WTC11 (cell line): ENCODE data around the gene KCNN1. TPM values are rescaled to one million over a fixed set of nuclear protein-coding genes. Genes with fewer than 3 reads are reported as not detected.

ENCODE experiments used
- ATAC-seq: fragments of 200-7000 bp; cut with Tn5 transposase; 2 replicates; pipeline ENCODE4 v1.10.0; 2021; ENCODE audit warnings: mild to moderate bottlenecking, moderate library complexity
- CTCF ChIA-PET: fragments of 300-600 bp; sonication (Branson Sonifier 250); formaldehyde crosslinking; loops from one replicate; lab custom pipeline; 2021; ENCODE audit warnings: antibody characterized with exemption; lab: Charles Lee
- POLR2A ChIA-PET: fragments of 350-600 bp; sonication (Branson Sonifier 250); formaldehyde crosslinking; loops from one replicate; lab custom pipeline; 2021; ENCODE audit warnings: antibody characterized with exemption; lab: Charles Lee
- DNase-seq: peaks from one replicate; pipeline ENCODE4 v3.0.0; 2021; ENCODE audit warnings: low spot score
- H3K27ac Mint-ChIP-seq: 2 replicates; pipeline ENCODE4 v1.8.0; 2021; ENCODE audit warnings: mixed read lengths
- H3K27me3 Mint-ChIP-seq: 2 replicates; pipeline ENCODE4 v1.8.0; 2021; ENCODE audit warnings: low read depth, mild to moderate bottlenecking, moderate library complexity, mixed read lengths
- H3K36me3 Mint-ChIP-seq: 2 replicates; pipeline ENCODE4 v1.8.0; 2021; ENCODE audit warnings: mixed read lengths
- H3K4me1 Mint-ChIP-seq: 2 replicates; pipeline ENCODE4 v1.8.0; 2022; ENCODE audit warnings: mixed read lengths
- H3K4me3 Mint-ChIP-seq: 2 replicates; pipeline ENCODE4 v1.8.0; 2021; ENCODE audit warnings: mild to moderate bottlenecking, moderate library complexity, mixed read lengths
- H3K9me3 Mint-ChIP-seq: 2 replicates; pipeline ENCODE4 v1.8.0; 2021; ENCODE audit warnings: mixed read lengths
- ATF1 ChIP-seq: sonication (generic); formaldehyde crosslinking; IDR thresholded peaks from 2 replicates; pipeline ENCODE4 v1.8.1; 2023; ENCODE audit warnings: mild to moderate bottlenecking, moderate library complexity, missing genetic modification reagents
- ELF4 ChIP-seq: sonication (generic); formaldehyde crosslinking; IDR thresholded peaks from 2 replicates; pipeline ENCODE4 v1.8.1; 2022; ENCODE audit warnings: low read depth, mild to moderate bottlenecking, moderate library complexity, missing genetic modification reagents
- FOXJ3 ChIP-seq: sonication (generic); formaldehyde crosslinking; IDR thresholded peaks from 2 replicates; pipeline ENCODE4 v1.9.0; 2021; ENCODE audit warnings: missing genetic modification reagents, mild to moderate bottlenecking, borderline replicate concordance
- FOXP1 ChIP-seq: sonication (generic); formaldehyde crosslinking; IDR thresholded peaks from 2 replicates; pipeline ENCODE4 v1.8.0; 2022; ENCODE audit warnings: missing genetic modification reagents, mild to moderate bottlenecking, moderate library complexity, borderline replicate concordance
- HMGA2 ChIP-seq: fragments of 250-450 bp; sonication (Bioruptor Pico); IDR thresholded peaks from 2 replicates; pipeline ENCODE4 v1.4.0; 2021; ENCODE audit warnings: mild to moderate bottlenecking, moderate library complexity
- KAT7 ChIP-seq: sonication (generic); formaldehyde crosslinking; IDR thresholded peaks from 2 replicates; pipeline ENCODE4 v1.8.1; 2023; ENCODE audit warnings: missing genetic modification reagents, mild to moderate bottlenecking, borderline replicate concordance
- NR1H2 ChIP-seq: sonication (generic); formaldehyde crosslinking; IDR thresholded peaks from 2 replicates; pipeline ENCODE4 v1.9.0; 2021; ENCODE audit warnings: mild to moderate bottlenecking, moderate library complexity, missing genetic modification reagents
- NR2C2 ChIP-seq: sonication (generic); formaldehyde crosslinking; IDR thresholded peaks from 2 replicates; pipeline ENCODE4 v1.8.0; 2022; ENCODE audit warnings: mild to moderate bottlenecking, missing genetic modification reagents
- RORB ChIP-seq: fragments of 250-450 bp; sonication (Bioruptor Pico); IDR thresholded peaks from 2 replicates; pipeline ENCODE4 v1.9.0; 2021; ENCODE audit warnings: mild to moderate bottlenecking
- SMAD3 ChIP-seq: sonication (generic); formaldehyde crosslinking; IDR thresholded peaks from 2 replicates; pipeline ENCODE4 v1.8.0; 2022; ENCODE audit warnings: missing genetic modification reagents, mild to moderate bottlenecking, borderline replicate concordance
- SP1 ChIP-seq: sonication (generic); formaldehyde crosslinking; conservative IDR thresholded peaks from 2 replicates; pipeline ENCODE4 v1.8.1; 2022; ENCODE audit warnings: missing genetic modification reagents
- ZNF317 ChIP-seq: sonication (generic); formaldehyde crosslinking; IDR thresholded peaks from 2 replicates; pipeline ENCODE4 v1.8.1; 2023; ENCODE audit warnings: low read depth, mild to moderate bottlenecking, moderate library complexity, missing genetic modification reagents, borderline replicate concordance
- ZNF396 ChIP-seq: fragments of 250-450 bp; sonication (Bioruptor Pico); IDR thresholded peaks from 2 replicates; pipeline ENCODE4 v1.8.0; 2021; ENCODE audit warnings: mild to moderate bottlenecking, moderate library complexity, borderline replicate concordance
- ZNF416 ChIP-seq: fragments of 250-450 bp; sonication (Bioruptor Pico); IDR thresholded peaks from 2 replicates; pipeline ENCODE4 v1.9.0; 2021; ENCODE audit warnings: mild to moderate bottlenecking, inconsistent platforms
- total RNA-seq: library from RNA; stranded (reverse); gene quantifications from 3 replicates; pipeline ENCODE4 v1.2.3, GENCODE V29; 2021
- TF ChIP-seq, protein P1 (sequence below): sonication (generic); formaldehyde crosslinking; IDR thresholded peaks from 2 replicates; pipeline ENCODE4 v1.8.1; 2022; ENCODE audit warnings: mild to moderate bottlenecking, missing genetic modification reagents, moderate library complexity, borderline replicate concordance
- TF ChIP-seq, protein P2 (sequence below): sonication (generic); formaldehyde crosslinking; conservative IDR thresholded peaks from 2 replicates; pipeline ENCODE4 v1.8.1; 2023; ENCODE audit warnings: mild to moderate bottlenecking, low read depth, missing genetic modification reagents, moderate library complexity
- TF ChIP-seq, protein P3 (sequence below): sonication (generic); formaldehyde crosslinking; IDR thresholded peaks from 2 replicates; pipeline ENCODE4 v1.8.1; 2022; ENCODE audit warnings: missing genetic modification reagents, borderline replicate concordance
- TF ChIP-seq, protein P4 (sequence below): sonication (generic); formaldehyde crosslinking; IDR thresholded peaks from 2 replicates; pipeline ENCODE4 v1.8.0; 2022; ENCODE audit warnings: mild to moderate bottlenecking, missing genetic modification reagents
- TF ChIP-seq, protein P5 (sequence below): sonication (generic); formaldehyde crosslinking; IDR thresholded peaks from 2 replicates; pipeline ENCODE4 v1.8.1; 2022; ENCODE audit warnings: low read depth, mild to moderate bottlenecking, moderate library complexity, missing genetic modification reagents, borderline replicate concordance
- TF ChIP-seq, protein P6 (sequence below): sonication (generic); formaldehyde crosslinking; IDR thresholded peaks from 2 replicates; pipeline ENCODE4 v1.8.0; 2022; ENCODE audit warnings: mild to moderate bottlenecking, missing genetic modification reagents
- TF ChIP-seq, protein P7 (sequence below): sonication (generic); formaldehyde crosslinking; conservative IDR thresholded peaks from 2 replicates; pipeline ENCODE4 v1.8.1; 2022; ENCODE audit warnings: mild to moderate bottlenecking, missing genetic modification reagents
- TF ChIP-seq, protein P8 (sequence below): fragments of 250-450 bp; sonication (Bioruptor Pico); IDR thresholded peaks from 2 replicates; pipeline ENCODE4 v1.9.0; 2021; ENCODE audit warnings: mild to moderate bottlenecking, borderline replicate concordance

KCNN1 gene
- total RNA-seq, 1 experiment from 2014 or later, result 15.3 TPM

DNA sequence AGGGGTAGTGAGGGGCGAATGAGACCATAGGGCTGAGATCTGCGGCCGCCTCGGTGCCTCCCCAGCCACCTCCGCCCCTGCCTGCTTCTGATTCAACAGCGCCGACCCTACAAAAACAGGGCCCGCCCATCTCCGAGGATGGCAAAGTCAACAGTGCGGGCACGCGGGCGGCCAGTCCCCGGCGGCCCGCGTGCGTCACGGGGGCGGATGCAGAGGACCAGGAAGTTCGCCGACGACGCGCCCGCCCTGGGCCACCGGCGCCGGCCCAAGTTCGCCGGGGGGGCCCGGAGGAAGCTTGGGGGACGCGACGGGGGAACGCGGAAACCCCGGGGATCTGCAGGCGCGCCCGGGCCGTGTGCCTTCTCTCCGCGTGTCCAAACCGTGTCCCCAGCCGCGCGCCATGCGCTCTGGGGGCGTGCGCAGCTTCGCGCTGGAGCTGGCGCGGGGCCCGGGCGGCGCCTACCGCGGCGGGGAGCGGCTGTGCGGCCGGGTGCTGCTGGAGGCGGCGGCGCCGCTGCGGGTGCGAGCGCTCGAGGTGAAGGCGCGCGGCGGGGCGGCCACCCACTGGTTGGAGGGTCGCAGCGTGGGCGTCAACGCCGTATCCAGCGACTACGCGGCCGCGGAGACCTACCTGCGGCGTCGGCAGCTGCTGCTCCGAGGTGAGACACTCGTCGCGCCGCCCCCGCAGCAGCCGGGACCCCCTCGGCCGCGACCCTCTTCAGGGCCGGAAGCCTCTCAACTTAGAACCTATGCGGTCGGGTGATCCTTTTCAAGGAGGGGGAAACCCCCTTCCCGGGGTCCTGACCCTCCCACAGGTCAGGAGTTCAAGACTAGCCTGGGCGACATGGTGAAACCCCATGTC, 34.2 kb downstream of the KCNN1 start:
- no peaks in the 10 kb centered on the region for H3K9me3 Mint-ChIP-seq
- CTCF ChIA-PET, result interaction anchor here (0.6 to 2.3 kb wide), 10 partner anchors 53 to 324 kb away, joined by 3 to 11 read pairs (median 4); partner anchors contain the start of genes CCDC124 and RPL18A
- peak; percentile 39 for ATAC-seq
- H3K36me3 Mint-ChIP-seq, result no peaks in the 10 kb centered on the region
- H3K27me3 Mint-ChIP-seq, result peaks cover 49% of the 10 kb centered on the region
- peak overlapping the region; percentile 71 for H3K4me3 Mint-ChIP-seq
- POLR2A ChIA-PET, result interaction anchor here (1.2 kb wide), 1 partner anchor 69 kb away, joined by 3 read pairs; the partner anchor contains the start of gene CCDC124
- peak; percentile 63 for DNase-seq
- no peak overlapping the region for H3K27ac Mint-ChIP-seq
- H3K4me1 Mint-ChIP-seq, result peaks cover 6% of the 10 kb centered on the region
- TF ChIP-seq, protein P1, sequence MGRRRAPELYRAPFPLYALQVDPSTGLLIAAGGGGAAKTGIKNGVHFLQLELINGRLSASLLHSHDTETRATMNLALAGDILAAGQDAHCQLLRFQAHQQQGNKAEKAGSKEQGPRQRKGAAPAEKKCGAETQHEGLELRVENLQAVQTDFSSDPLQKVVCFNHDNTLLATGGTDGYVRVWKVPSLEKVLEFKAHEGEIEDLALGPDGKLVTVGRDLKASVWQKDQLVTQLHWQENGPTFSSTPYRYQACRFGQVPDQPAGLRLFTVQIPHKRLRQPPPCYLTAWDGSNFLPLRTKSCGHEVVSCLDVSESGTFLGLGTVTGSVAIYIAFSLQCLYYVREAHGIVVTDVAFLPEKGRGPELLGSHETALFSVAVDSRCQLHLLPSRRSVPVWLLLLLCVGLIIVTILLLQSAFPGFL, result 0 out of 2 replicates have a peak, but pooled peaks have one; percentile 34
- TF ChIP-seq, protein P2, sequence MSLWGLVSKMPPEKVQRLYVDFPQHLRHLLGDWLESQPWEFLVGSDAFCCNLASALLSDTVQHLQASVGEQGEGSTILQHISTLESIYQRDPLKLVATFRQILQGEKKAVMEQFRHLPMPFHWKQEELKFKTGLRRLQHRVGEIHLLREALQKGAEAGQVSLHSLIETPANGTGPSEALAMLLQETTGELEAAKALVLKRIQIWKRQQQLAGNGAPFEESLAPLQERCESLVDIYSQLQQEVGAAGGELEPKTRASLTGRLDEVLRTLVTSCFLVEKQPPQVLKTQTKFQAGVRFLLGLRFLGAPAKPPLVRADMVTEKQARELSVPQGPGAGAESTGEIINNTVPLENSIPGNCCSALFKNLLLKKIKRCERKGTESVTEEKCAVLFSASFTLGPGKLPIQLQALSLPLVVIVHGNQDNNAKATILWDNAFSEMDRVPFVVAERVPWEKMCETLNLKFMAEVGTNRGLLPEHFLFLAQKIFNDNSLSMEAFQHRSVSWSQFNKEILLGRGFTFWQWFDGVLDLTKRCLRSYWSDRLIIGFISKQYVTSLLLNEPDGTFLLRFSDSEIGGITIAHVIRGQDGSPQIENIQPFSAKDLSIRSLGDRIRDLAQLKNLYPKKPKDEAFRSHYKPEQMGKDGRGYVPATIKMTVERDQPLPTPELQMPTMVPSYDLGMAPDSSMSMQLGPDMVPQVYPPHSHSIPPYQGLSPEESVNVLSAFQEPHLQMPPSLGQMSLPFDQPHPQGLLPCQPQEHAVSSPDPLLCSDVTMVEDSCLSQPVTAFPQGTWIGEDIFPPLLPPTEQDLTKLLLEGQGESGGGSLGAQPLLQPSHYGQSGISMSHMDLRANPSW (CRISPR knock-in tag), result no peak
- TF ChIP-seq, protein P3, sequence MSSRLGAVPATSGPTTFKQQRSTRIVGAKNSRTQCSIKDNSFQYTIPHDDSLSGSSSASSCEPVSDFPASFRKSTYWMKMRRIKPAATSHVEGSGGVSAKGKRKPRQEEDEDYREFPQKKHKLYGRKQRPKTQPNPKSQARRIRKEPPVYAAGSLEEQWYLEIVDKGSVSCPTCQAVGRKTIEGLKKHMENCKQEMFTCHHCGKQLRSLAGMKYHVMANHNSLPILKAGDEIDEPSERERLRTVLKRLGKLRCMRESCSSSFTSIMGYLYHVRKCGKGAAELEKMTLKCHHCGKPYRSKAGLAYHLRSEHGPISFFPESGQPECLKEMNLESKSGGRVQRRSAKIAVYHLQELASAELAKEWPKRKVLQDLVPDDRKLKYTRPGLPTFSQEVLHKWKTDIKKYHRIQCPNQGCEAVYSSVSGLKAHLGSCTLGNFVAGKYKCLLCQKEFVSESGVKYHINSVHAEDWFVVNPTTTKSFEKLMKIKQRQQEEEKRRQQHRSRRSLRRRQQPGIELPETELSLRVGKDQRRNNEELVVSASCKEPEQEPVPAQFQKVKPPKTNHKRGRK (CRISPR knock-in tag), result no peak
- TF ChIP-seq, protein P4, sequence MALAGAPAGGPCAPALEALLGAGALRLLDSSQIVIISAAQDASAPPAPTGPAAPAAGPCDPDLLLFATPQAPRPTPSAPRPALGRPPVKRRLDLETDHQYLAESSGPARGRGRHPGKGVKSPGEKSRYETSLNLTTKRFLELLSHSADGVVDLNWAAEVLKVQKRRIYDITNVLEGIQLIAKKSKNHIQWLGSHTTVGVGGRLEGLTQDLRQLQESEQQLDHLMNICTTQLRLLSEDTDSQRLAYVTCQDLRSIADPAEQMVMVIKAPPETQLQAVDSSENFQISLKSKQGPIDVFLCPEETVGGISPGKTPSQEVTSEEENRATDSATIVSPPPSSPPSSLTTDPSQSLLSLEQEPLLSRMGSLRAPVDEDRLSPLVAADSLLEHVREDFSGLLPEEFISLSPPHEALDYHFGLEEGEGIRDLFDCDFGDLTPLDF, result no peak
- TF ChIP-seq ZNF396 (CRISPR knock-in tag) (no peak), HMGA2 (CRISPR knock-in tag) (no peak), ATF1 (CRISPR knock-in tag) (no peak), RORB (CRISPR knock-in tag) (no peak), NR2C2 (CRISPR knock-in tag) (no peak), FOXP1 (CRISPR knock-in tag) (no peak; the same call in 1 of the 2 replicates), SP1 (CRISPR knock-in tag) (peak; percentile 60), SMAD3 (CRISPR knock-in tag) (peak; percentile 64; the same call in 1 of the 2 replicates), NR1H2 (no peak), ZNF317 (CRISPR knock-in tag) (no peak), FOXJ3 (CRISPR knock-in tag) (no peak), ZNF416 (CRISPR knock-in tag) (0 out of 2 replicates have a peak, but pooled peaks have one; percentile 6), ELF4 (no peak), KAT7 (CRISPR knock-in tag) (0 out of 2 replicates have a peak, but pooled peaks have one; percentile 86)
- TF ChIP-seq, protein P5, sequence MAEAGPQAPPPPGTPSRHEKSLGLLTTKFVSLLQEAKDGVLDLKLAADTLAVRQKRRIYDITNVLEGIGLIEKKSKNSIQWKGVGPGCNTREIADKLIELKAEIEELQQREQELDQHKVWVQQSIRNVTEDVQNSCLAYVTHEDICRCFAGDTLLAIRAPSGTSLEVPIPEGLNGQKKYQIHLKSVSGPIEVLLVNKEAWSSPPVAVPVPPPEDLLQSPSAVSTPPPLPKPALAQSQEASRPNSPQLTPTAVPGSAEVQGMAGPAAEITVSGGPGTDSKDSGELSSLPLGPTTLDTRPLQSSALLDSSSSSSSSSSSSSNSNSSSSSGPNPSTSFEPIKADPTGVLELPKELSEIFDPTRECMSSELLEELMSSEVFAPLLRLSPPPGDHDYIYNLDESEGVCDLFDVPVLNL (CRISPR knock-in tag), result no peak; the same call in 1 of the 2 replicates
- TF ChIP-seq, protein P6, sequence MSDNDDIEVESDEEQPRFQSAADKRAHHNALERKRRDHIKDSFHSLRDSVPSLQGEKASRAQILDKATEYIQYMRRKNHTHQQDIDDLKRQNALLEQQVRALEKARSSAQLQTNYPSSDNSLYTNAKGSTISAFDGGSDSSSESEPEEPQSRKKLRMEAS (CRISPR knock-in tag), result peak; percentile 85; the same call in 1 of the 2 replicates
- TF ChIP-seq, protein P7, sequence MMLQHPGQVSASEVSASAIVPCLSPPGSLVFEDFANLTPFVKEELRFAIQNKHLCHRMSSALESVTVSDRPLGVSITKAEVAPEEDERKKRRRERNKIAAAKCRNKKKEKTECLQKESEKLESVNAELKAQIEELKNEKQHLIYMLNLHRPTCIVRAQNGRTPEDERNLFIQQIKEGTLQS (CRISPR knock-in tag), result no peak
- TF ChIP-seq, protein P8, sequence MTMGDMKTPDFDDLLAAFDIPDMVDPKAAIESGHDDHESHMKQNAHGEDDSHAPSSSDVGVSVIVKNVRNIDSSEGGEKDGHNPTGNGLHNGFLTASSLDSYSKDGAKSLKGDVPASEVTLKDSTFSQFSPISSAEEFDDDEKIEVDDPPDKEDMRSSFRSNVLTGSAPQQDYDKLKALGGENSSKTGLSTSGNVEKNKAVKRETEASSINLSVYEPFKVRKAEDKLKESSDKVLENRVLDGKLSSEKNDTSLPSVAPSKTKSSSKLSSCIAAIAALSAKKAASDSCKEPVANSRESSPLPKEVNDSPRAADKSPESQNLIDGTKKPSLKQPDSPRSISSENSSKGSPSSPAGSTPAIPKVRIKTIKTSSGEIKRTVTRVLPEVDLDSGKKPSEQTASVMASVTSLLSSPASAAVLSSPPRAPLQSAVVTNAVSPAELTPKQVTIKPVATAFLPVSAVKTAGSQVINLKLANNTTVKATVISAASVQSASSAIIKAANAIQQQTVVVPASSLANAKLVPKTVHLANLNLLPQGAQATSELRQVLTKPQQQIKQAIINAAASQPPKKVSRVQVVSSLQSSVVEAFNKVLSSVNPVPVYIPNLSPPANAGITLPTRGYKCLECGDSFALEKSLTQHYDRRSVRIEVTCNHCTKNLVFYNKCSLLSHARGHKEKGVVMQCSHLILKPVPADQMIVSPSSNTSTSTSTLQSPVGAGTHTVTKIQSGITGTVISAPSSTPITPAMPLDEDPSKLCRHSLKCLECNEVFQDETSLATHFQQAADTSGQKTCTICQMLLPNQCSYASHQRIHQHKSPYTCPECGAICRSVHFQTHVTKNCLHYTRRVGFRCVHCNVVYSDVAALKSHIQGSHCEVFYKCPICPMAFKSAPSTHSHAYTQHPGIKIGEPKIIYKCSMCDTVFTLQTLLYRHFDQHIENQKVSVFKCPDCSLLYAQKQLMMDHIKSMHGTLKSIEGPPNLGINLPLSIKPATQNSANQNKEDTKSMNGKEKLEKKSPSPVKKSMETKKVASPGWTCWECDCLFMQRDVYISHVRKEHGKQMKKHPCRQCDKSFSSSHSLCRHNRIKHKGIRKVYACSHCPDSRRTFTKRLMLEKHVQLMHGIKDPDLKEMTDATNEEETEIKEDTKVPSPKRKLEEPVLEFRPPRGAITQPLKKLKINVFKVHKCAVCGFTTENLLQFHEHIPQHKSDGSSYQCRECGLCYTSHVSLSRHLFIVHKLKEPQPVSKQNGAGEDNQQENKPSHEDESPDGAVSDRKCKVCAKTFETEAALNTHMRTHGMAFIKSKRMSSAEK (CRISPR knock-in tag), result no peak
